ENCODE results near the gene CAPN3.
A peak's percentile ranks its signal among the peaks of the same experiment; 100 is the strongest.

The CAPN3 gene

DNA sequence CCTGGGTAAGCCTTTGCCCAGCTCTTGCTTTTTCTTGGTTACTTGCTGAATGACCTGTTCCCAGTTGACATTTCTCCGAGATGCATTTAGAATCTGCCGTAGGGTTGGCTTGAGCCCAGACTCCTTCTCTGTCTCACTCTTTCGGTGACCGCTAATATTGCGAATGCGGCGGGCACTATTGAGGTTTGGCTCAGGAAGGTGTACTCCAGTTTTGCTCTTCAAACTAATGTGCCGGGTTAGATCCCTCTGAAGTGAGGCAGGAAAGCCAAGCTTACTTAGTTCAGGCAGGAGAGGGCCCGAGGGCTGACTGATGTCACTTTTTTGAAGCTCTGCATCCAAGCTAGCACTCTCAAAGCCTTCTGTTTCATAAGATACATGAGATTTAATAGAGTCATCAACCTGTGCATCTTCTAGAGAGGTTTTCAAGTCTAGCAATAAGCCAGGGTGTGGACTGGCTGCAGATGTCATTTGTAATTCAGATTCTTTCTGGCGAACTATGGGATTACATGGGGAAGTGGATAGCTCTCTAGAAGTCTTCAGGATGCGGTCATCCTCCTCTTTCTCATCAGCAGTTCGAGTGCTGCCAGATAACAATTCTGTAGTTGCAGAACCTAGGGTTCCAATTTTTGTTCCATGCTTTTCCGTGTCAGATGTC, 90.6 kb downstream of the CAPN3 start:
- no peak for DNase-seq (ENCODE audit: low spot score)
- no peak for FAIRE-seq

DNA sequence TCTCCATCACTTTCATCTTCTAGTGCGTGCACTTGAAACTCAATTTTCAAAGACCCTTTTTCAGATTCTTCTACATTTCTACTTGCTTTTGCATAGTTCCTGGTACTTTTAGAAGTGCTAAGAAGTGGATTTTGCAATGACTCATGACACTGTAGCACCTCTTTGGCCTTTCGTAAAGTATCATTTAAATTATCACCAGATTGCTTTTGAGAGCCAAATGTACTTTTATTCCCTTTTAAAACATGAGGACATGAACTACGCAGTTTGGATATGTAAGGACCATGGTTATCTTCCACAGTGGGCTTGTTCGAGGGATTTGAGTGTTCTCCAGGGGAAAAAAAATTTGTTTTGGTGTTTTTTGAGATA, 91.1 kb downstream of the CAPN3 start:
- DNase-seq (ENCODE audit: low spot score) (no peak), FAIRE-seq (no peak)

DNA sequence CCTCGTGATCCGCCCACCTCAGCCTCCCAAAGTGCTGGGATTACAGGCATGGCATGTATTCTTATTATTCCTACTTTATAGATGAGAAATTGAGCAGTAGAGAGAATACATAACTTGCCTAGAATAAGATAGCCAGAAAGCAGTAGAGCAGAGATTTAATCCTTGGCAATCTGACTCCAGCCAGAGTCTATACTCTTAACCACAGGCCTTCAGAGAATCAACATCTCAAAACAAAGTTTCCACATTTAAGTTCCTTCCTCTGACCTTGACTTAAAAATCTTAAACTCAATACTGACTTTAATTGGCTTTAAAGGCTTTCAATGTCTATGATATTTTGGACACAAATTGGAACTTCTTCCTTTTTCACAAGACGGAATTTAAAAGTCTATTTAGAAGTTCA, 94.5 kb downstream of the CAPN3 start:
- DNase-seq (ENCODE audit: low spot score) (no peak), FAIRE-seq (no peak)

DNA sequence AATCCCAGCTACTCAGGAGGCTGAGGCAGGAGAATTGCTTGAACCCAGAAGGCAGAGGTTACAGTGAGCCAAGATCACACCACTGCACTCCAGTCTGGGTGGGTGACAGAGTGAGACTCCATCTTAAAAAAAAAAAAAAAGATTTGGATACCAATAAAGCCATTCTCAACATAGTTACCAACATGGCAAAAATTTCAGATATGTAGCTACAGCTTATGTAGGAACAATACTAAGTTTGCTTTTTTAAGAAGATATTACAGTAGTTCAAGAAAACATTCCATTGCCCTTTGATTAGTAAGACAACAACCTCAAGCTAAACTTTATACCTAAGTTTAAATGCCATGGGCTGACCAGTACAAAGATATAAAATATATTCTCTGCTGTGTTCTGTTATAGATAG, 97.2 kb downstream of the CAPN3 start:
- FAIRE-seq, result no peak

DNA sequence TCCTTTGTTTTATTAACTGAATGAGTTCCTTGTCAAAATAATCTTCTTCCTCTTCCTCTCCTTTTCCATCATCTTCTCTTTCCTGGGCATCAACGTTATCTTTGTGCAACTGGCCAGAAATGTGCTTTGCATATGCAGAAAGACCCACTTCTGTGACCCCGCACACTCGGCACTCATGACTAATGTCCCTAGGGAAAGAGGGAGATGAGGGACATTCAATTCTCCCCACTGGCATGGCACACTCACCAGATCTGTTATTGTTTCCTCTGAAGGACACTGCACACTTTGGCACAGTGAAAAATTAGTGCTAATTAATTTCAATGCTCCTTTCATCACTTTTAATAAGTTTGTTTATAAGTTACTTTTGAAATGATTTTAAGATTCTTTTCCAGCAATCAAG, 97.7 kb downstream of the CAPN3 start:
- DNase-seq (ENCODE audit: low spot score), result no peak
- FAIRE-seq, result peak; percentile 55

More for the DNA sequence above, 97.2 kb downstream of the CAPN3 start:
- no peak for DNase-seq (ENCODE audit: low spot score)

DNA sequence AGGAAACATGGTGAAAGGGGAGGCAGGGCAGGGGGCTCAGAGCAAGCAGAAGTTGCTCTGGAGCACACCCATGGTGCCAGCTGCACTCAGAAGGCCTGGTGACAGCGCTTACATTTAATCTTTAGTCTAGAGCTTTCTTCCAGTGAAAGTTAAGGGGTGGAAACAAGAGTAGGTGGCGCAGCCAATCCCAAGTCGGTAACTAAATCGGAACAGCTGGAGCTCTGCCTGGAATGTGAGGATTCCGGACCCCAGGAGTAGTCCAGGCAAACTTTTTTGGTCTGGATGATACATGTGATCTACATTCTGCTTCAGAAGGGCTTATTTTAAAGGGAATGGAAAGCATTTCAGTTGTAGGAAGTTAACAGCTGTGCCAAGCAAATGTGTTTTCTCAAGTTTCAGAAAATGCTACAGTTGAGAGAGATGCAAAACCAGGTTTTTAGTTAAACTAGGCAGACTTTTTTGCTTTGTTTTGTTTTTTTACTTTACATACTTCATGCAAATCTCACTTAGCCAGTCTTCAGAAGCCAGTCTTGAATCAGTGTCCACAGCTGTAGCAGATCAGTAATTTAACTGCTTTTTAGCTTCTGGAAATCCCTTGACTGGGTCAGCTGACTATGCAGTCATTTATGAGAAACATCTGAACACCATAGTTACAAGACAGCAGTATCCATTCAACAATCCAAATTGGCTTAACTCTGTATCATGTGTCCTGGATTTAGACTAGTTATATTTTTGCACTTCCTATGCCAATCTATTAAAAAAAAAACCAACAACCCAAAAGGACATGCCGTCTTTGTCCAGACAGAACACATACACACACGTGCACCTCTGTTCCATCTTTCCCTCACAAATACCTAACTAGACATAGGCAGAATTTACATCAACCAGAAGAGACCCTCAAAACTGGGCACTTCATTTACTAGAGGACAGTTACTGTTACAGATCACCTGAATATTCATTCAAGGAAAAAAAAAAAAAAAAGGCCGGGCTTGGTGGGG, 98.4 kb downstream of the CAPN3 start:
- FAIRE-seq, result no peak

DNA sequence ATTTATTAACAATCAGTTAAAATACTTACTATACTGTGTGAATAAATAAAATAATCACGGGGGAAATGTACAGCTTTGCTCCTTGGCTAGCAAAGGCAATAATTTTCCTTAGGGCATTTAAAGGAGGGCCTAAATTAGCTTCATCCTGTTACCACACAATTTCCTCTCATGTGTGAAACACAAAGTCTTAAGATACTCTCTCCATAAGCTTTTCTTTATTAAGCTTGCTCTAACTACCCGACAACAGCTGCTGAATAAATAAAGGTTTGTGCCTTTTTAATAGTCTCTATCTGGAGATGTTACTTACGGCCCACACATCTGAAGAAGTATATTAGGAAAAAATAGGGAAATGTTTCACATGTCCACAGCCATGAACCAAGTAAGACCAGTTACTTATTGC, 102.0 kb downstream of the CAPN3 start:
- DNase-seq (ENCODE audit: low spot score), result no peak
- no peak for FAIRE-seq

More for the DNA sequence above, 98.4 kb downstream of the CAPN3 start:
- DNase-seq (ENCODE audit: low spot score), result no peak

Measured in urothelium cell line (cell line).